Retinal pigment epithelial cell (primary cell): ENCODE measurements around the gene SPEF1.
A peak's percentile ranks its signal among the peaks of the same experiment; 100 is the strongest.

Source experiments
- DNase-seq: peaks from one replicate; pipeline ENCODE4 v3.0.0-alpha.2; 2010; ENCODE audit warnings: low read depth
- H3K4me3 ChIP-seq: 2 replicates; pipeline ENCODE4 v1.5.1; 2011; ENCODE audit warnings: mild to moderate bottlenecking, low read length, control low read depth, moderate library complexity
- CTCF ChIP-seq: conservative IDR thresholded peaks from 2 replicates; pipeline ENCODE4 v1.5.1; 2011; ENCODE audit warnings: low read depth, low read length, control low read depth, inconsistent platforms

The SPEF1 gene

GRCh38 chr20:3758566-3758965, 22.7 kb downstream of the SPEF1 start:
- H3K4me3 ChIP-seq = no peak overlapping the region
- no peak for TF ChIP-seq CTCF
- no peak for DNase-seq

- TF ChIP-seq CTCF = no peak
- no peak overlapping the region for H3K4me3 ChIP-seq
- no peak for DNase-seq
These were observed 24.0 kb downstream of the SPEF1 start for GRCh38 chr20:3757268-3757667.

- TF ChIP-seq CTCF = no peak
- DNase-seq = no peak
- H3K4me3 ChIP-seq = no peak overlapping the region
These were observed 25.3 kb downstream of the SPEF1 start for GRCh38 chr20:3755814-3756480.

- no peak for DNase-seq
- H3K4me3 ChIP-seq = no peak overlapping the region
- no peak for TF ChIP-seq CTCF
These were observed 26.0 kb downstream of the SPEF1 start for GRCh38 chr20:3755269-3755668.

- H3K4me3 ChIP-seq = no peak overlapping the region
- TF ChIP-seq CTCF = no peak
- no peak for DNase-seq
These were observed 27.0 kb downstream of the SPEF1 start for GRCh38 chr20:3754276-3754630.

GRCh38 chr20:3753501-3754275, 27.6 kb downstream of the SPEF1 start:
- no peak for DNase-seq
- H3K4me3 ChIP-seq = no peak overlapping the region
- TF ChIP-seq CTCF = no peak

- TF ChIP-seq CTCF = peak; percentile 90
- peak; percentile 17 for DNase-seq
- no peak overlapping the region for H3K4me3 ChIP-seq
These were observed 28.1 kb downstream of the SPEF1 start for GRCh38 chr20:3753098-3753497.
